ENCODE results near the gene CHPF2.

The CHPF2 gene

DNA sequence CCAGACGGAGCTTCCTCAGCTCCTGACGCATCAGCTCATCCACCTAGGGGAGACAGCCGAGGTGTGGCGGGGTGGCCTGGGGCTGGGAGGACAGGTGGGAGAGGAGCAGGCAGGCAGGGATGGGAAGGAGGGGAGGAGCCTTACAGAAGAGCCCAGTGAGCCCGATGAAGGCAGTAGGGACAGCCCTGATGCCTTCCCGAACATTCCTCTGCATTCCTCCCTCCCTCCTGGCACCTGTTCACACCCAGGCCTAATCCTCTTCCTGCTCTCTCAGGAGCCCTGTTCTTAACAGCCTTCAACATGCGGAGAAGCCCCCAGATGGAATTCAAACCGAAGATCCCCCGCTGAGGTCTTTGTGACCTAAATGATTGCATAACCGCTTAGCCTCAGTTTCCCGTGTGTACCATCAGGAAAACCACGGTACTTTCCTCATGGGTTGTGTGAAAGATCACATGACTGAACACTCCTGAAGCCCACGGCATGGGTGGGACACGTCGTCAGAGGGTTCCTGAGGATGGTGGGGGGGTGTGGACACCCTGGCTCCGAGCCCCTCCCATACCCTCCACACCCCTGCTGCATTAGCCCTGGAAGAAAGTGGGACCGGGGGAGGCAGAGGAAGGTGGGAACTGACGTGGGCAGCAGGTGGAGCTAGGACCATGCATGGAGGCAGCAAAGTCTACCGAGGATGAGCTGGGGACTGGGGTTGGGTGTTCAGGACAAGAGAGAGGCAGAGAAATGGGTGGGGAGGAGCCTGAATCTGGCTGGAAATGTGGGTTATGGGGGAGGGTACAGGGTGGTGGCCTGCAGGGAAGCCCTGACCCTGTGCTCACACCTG lies 36.5 kb upstream of the CHPF2 start:
- no peak for DNase-seq
- TF ChIP-seq, protein P1, sequence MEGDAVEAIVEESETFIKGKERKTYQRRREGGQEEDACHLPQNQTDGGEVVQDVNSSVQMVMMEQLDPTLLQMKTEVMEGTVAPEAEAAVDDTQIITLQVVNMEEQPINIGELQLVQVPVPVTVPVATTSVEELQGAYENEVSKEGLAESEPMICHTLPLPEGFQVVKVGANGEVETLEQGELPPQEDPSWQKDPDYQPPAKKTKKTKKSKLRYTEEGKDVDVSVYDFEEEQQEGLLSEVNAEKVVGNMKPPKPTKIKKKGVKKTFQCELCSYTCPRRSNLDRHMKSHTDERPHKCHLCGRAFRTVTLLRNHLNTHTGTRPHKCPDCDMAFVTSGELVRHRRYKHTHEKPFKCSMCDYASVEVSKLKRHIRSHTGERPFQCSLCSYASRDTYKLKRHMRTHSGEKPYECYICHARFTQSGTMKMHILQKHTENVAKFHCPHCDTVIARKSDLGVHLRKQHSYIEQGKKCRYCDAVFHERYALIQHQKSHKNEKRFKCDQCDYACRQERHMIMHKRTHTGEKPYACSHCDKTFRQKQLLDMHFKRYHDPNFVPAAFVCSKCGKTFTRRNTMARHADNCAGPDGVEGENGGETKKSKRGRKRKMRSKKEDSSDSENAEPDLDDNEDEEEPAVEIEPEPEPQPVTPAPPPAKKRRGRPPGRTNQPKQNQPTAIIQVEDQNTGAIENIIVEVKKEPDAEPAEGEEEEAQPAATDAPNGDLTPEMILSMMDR (IDR thresholded peaks at IDR 0.05; ENCODE audit: low read depth, low read length), result peak; percentile 32
- H3K27ac ChIP-seq, result no peak overlapping the region
- H3K27me3 ChIP-seq (ENCODE audit: insufficient read depth, low read depth, severe bottlenecking), result no peaks in the 10 kb centered on the region
- no peaks in the 10 kb centered on the region for H3K36me3 ChIP-seq
- no peaks in the 10 kb centered on the region for H3K9me3 ChIP-seq (ENCODE audit: severe bottlenecking)
- H3K4me3 ChIP-seq (ENCODE audit: low read depth, low read length), result no peak overlapping the region

DNA sequence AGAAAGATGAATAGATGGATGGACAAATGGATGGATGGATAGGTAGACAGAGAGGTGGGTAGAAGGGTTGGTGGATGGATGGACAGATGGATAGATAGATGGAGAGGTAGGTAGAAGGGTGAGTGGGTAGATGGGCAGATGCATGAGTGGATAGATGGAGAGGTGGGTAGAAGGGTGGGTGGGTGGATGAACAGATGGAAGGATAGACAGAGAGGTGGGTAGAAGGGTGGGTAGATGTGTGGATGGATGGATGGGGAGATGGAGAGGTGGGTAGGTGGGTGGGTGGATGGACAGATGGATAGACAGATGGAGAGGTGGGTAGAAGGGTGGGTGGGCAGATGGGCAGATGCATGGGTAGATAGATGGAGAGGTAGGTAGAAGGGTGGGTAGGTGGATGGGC lies 34.4 kb upstream of the CHPF2 start:
- no peak overlapping the region for H3K27ac ChIP-seq
- H3K27me3 ChIP-seq (ENCODE audit: insufficient read depth, low read depth, severe bottlenecking), result no peaks in the 10 kb centered on the region
- H3K4me3 ChIP-seq (ENCODE audit: low read depth, low read length), result no peak overlapping the region
- TF ChIP-seq, protein P1 (IDR thresholded peaks at IDR 0.05; ENCODE audit: low read depth, low read length), result no peak
- no peaks in the 10 kb centered on the region for H3K36me3 ChIP-seq
- no peaks in the 10 kb centered on the region for H3K9me3 ChIP-seq (ENCODE audit: severe bottlenecking)
- DNase-seq, result no peak

DNA sequence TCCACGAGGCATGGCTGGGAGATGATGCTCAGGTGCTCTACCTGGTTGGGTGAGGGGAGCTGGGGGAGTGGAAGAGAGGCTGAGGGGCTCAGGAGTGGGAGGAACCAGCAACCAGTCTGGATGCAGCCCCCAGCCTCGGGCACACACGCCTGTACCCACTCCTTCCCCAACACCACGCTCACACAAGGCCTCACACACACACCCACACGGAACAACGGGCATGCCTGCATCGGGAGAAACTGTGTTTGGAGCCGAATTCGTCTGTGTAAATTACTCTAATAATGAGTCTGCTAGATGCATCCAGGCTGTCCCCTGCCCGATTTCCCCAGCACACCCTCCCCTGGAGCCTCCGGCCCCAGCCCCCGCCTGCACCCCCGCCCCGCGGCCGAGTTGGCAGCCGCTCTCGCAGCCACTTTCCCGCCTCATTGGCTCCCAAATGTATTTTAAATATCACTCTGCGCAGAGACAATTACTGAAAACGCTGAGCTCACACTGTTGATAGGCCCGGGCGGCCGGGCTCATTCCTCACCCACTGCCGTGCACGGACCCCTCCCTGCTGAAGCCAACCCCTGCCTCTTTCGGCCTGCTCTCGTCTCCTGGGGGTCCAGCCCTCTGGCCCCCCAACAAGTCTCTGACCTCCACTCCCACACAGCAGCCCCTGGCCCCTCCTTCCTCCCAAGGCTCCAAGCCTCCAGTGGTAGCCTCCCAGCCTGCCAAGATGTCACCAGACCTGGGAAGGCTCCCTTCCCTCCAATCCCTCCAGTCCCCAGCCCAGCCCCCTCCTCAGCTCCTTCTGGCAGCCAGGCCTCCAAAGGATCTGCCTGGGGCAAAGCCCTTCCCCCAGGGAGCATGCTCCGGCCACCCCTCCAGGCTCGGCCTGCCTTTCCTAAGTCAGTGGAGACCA lies 33.1 kb upstream of the CHPF2 start:
- TF ChIP-seq, protein P1 (IDR thresholded peaks at IDR 0.05; ENCODE audit: low read depth, low read length), result no peak
- H3K4me3 ChIP-seq (ENCODE audit: low read depth, low read length), result no peak overlapping the region
- peak; percentile 78 for DNase-seq
- no peaks in the 10 kb centered on the region for H3K27me3 ChIP-seq (ENCODE audit: insufficient read depth, low read depth, severe bottlenecking)
- peak overlapping the region; percentile 52 for H3K27ac ChIP-seq
- H3K9me3 ChIP-seq (ENCODE audit: severe bottlenecking), result no peaks in the 10 kb centered on the region
- H3K36me3 ChIP-seq, result no peaks in the 10 kb centered on the region

DNA sequence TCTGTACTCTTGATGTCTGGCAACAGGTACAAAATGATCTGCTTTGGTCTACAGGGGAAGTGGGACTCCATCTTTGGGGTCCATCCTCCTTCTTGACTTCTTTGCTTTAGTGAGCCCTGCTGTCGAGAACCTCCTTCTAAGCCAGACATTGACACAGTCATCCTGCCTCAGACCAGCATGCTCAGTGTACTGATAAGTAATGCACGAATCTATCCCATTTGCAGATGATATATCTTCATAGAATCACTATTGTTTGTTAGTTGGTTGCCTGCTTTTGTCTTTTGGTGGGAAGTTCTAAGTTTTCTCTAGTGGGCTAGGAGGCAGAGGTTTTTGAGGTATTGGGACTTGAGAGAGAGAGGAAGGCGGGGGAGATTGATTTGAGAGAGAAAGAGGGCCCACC lies 30.9 kb upstream of the CHPF2 start:
- Histone ChIP-seq H3K27ac (no peak overlapping the region), H3K9me3 (ENCODE audit: severe bottlenecking) (no peaks in the 10 kb centered on the region), H3K36me3 (no peaks in the 10 kb centered on the region), H3K27me3 (ENCODE audit: insufficient read depth, low read depth, severe bottlenecking) (no peaks in the 10 kb centered on the region), H3K4me3 (ENCODE audit: low read depth, low read length) (no peak overlapping the region)
- no peak for DNase-seq
- TF ChIP-seq, protein P1 (IDR thresholded peaks at IDR 0.05; ENCODE audit: low read depth, low read length), result no peak

DNA sequence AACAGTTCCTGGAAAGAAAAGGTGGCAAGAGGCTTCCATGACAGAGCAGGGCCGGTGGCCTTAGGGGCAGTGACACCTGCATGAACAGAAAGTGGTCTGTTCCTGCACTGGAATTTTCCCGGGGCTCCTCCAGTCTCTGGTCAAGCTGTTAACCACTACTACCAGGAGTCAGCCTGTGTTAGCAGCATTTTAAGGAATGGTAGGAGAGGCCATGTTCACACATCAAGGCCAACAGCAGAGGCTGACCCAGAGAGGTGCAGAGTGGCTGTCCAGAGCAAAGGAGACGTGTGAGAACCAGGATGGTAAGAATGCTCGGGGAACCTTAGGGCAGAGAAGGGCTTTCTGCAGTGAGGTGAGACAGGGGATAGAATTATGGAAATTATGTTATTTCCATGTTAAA lies 30.5 kb upstream of the CHPF2 start:
- Histone ChIP-seq H3K4me3 (ENCODE audit: low read depth, low read length) (no peak overlapping the region), H3K36me3 (no peaks in the 10 kb centered on the region), H3K27ac (no peak overlapping the region), H3K9me3 (ENCODE audit: severe bottlenecking) (no peaks in the 10 kb centered on the region), H3K27me3 (ENCODE audit: insufficient read depth, low read depth, severe bottlenecking) (no peaks in the 10 kb centered on the region)
- TF ChIP-seq, protein P1 (IDR thresholded peaks at IDR 0.05; ENCODE audit: low read depth, low read length), result no peak
- DNase-seq, result no peak
